Left cardiac atrium (tissue), 4 donors: ENCODE data around the gene ZFPM1. TPM values are rescaled to one million over a fixed set of nuclear protein-coding genes. Genes with fewer than 3 reads are reported as not detected.

Experiments
- ATAC-seq, 2 donors: fragments of 200-7000 bp; cut with Tn5 transposase; one replicate each; pipeline ENCODE4 v1.9.1; 2020; ENCODE audit warnings: mild to moderate bottlenecking in 2 of 2, moderate library complexity in 2 of 2
- DNase-seq: peaks from one replicate; pipeline ENCODE4 v3.0.0-alpha.2; 2020
- intact Hi-C, 2 donors: fragments of 100-400 bp; cut with DNase I; formaldehyde crosslinking; loops; one replicate each; pipeline versions ENCODE4 v1.14.1 to v1.15.1; 2022 to 2023
- total RNA-seq, 2 donors: library from RNA; stranded (reverse); fragmentation: NEBNext Ultra II Directional; extraction: Animal tissue kit (Norgen Biotek cat#: 25700); gene quantifications; one replicate each; pipeline ENCODE4 v1.2.1, GENCODE V29; 2021
- donor health status: DM: no; HTN: yes; CAD: no.
- donor health status: DM: no; HTN: yes; CAD: no; lungs with severe emphysema.
- donor health status: DM: yes; HTN: yes; CAD: no.
- donor health status: Dilated cardiomyopathy.

ZFPM1 gene
- total RNA-seq, 2 donors from 2014 or later: 7.0 to 11.5 TPM

GRCh38 chr16:88537859-88538258, 84.8 kb downstream of the ZFPM1 start:
- ATAC-seq (no peak), DNase-seq (no peak)
- intact Hi-C loops: no loop called here

- intact Hi-C loops: no loop called here
- no peak for DNase-seq
- no peak for ATAC-seq
Measured at GRCh38 chr16:88538366-88539060, 85.4 kb downstream of the ZFPM1 start.

DNA sequence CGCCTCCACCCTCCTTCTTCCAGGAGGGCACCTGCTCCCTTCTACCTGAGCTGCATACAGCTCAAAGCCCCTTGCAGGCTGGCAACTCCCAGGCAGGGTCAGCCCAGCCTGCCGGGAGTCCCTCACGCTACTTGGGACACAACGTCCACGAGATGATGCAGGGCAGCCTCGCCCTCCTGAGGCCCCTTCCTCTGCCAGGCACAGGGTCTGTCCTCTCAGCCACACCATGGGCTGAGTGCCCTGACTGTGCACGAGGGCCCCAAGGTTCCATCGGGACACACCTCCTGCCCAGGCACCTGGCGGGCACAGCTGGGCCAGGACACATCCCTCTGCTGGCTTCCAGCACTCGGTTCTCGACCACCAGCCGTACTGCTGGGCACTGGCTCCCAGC, 86.2 kb downstream of the ZFPM1 start:
- intact Hi-C loops: no loop called here
- ATAC-seq (no peak), DNase-seq (no peak)

DNA sequence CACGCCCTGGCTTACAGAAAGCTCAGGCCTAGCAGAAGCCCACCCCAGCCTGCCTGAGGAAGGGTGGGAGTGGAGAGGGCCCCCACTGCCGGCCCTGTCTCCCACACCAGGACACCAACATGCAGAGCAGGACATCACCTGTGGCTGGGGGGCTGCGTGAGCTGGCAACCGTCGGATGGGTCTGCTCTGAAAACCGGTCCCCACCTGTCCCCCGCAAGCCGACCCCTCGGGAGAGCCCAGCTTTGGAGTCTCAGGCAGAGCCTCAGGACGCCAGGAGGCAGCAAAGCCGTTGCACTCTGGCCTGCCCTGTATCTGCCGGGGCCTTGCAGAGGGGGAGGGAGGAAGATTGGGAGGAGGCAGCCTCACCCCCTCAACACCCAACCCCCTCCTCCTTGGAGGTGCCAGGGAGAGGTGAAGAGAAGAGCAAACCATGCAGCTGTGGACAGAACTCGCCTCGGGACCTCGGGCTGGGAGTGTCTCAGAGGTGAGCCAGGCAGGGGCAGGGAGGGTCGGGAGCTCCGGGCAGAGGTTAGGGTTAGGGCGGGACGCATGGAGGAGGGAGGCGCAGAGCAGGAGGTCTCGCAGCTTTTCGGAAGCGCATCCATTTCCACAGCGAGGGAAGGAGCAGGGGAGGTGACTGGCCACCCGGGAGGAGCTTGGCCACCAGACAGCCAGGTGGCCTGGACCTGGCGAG, 86.7 kb downstream of the ZFPM1 start:
- ATAC-seq: no peak
- intact Hi-C loops: no loop called here
- DNase-seq: no peak

DNA sequence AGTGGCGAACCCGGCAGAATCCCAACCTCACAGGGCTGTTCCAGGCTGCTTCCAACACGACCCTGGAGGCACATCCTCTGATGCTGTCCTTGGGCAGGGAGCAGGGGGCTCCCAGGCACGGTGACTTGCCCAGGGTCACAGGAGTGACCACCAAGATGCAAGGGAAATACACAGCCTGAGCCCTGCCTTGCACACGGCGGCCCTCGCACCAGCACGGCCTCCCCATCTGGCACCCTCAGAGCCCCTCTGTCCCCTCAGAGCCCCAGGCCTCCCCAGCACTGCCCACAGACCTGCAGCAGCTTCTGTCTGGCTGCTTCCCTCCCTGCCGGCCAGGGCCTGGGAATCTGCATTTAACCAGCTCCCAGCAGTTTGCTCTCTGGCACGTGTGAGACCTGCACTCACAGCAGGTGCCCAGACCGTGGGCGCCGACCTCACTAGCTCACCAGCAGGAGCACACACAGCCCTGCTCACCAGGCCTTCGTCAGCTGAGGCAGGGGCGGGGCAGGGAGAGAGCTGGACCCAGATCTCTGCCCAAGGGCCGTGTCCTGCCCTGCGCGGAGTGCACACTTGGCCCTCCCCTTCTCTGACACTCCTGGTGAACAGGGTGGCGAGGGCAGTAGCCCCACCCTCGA, 87.4 kb downstream of the ZFPM1 start:
- ATAC-seq: no peak
- no peak for DNase-seq
- intact Hi-C loops: no loop called here

- intact Hi-C loops: no loop called here
- DNase-seq (no peak), ATAC-seq (no peak)
Measured at GRCh38 chr16:88541831-88542616, 88.9 kb downstream of the ZFPM1 start.

GRCh38 chr16:88543230-88543813, 90.2 kb downstream of the ZFPM1 start:
- DNase-seq: no peak
- intact Hi-C loops: no loop called here

DNA sequence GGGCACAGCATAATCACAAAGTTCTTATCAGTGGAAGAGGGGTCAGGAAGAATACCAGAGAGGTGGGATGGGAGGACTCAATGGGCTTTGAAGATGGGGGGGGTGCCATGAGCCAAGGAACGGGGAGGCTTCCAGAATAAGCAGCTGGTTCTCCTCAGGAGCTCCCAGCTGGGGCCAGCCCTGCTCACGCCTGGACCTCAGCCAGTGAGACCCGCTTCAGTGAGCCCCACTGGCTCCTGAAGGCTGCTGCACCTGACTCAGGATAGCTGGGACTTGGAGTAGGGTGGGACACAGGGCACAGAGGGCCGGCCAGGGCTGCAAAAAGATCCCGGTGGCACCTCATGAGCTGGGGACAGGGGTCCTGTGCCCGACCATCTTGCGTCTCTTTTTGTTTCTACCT, 92.7 kb downstream of the ZFPM1 start:
- intact Hi-C loops: no loop called here
- DNase-seq: no peak
- ATAC-seq: no peak

More at GRCh38 chr16:88543230-88543813, 90.2 kb downstream of the ZFPM1 start:
- ATAC-seq: no peak

GRCh38 chr16:88548131-88548874, 95.2 kb downstream of the ZFPM1 start:
- DNase-seq: no peak
- no peak for ATAC-seq
- intact Hi-C loops: no loop called here

- DNase-seq (no peak), ATAC-seq (no peak)
- intact Hi-C loops: no loop called here
Measured at GRCh38 chr16:88548985-88549384, 95.9 kb downstream of the ZFPM1 start.

DNA sequence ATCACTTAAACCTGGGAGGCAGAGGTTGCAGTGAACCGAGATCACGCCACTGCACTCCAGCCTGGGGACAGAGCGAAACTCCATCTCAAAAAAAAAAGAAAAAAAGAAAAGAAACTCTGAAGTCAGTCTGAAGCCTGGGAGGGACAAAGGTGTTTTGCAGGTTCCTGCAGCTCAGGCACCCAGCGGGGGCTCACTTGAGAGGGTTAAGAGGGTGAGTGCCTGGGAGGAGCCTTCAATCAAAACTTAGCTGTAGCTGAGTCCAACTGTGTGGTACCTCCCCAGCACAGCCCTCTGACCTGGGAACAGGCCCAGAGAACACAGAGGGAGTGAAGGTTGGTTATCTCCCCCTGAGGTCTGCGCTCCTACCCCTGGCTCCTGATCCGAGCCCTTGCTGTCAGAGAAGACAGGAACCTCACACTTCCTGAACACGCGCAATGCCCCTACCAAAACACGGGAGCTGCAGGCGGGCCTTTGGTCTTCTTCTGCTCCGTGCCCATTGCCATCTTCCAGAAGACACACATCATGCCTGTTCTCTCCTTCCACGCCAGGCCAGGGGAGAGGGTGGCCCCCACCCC, 96.7 kb downstream of the ZFPM1 start:
- no peak for DNase-seq
- intact Hi-C loops: no loop called here
- peak; percentile 16 to 48 for ATAC-seq

DNA sequence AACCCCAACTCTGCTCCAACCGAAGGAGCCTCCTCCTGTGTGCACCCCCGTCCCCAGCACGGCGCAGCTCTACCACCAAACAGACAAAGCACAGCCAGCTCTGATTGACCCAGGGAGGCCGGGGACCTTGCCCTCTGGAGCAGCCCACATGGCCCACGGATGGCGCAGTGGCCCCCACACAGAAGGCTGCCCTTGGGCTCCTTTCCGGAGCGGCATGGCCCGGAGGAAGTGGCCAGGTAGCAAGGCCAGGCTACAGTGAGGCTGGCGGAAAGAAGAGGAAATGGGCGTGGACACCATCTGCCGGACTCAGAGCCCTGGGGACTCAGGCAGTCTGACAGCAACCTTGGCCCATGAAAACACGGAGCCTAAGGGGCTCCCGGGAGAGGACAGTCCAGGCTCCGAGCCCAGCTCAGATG, 97.2 kb downstream of the ZFPM1 start:
- no peak for DNase-seq
- peak; percentile 27 to 57 for ATAC-seq
- intact Hi-C loops: no loop called here

DNA sequence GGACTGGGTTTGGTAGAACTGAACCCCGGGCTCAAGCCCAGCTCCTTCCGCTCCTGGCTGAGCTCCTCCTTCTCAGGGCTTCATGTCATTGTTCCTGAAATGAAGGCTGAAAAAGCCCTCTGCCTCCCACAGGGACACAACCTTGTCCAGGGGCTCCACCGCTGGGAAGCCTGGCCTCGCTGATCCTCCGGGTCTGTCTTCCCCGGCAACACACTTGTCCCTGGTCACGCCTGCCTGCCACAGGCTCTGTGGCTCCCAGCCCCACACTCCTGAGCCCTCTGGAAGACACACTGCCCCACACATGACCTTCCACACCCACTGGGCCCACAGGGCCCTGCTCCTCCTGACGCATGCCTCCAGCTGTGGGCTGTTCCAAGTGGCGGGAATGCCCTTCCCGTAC, 99.1 kb downstream of the ZFPM1 start:
- no peak for ATAC-seq
- intact Hi-C loops: no loop called here
- no peak for DNase-seq

DNA sequence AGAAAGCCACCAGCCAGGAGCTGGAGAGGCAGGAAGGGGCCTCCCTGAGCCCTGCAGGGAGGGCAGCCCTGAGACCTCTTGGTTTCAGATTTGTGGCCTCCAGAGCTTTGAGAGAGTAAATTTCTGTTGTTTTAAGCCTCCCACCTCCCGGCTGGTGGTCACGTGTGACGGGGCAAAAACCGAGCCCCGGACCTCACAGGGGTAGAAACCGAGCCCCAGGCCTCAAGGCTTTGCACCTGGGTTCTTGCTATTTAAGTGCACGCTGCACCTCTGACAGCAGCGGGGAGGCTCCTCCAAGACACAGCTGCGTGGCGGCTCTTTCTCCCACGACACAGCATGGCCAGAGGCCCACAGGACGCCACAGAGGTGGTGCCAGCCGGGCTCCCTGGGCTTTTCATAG, 99.7 kb downstream of the ZFPM1 start:
- ATAC-seq: no peak
- no peak for DNase-seq
- intact Hi-C loops: no loop called here

DNA sequence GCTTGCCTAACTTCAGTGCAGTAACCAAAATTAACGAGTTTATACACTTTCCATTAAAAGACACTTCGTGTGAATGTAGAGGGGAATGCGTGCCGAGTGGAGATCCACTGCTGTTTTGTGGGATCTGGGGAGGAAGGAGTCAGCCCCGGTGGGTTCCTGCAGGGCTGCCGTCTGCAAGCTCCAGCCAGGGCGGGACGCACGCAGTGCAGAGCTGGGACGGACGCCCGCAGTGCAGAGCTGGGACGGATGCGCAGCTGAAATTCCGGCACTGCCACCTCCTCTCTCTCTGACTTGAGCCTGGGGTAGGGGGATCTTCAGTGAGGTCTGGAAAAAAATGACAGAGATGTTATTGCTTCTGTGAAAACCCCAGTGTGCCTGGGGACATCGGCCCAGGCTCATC, 100.7 kb downstream of the ZFPM1 start:
- DNase-seq (no peak), ATAC-seq (no peak)
- intact Hi-C loops: no loop called here

DNA sequence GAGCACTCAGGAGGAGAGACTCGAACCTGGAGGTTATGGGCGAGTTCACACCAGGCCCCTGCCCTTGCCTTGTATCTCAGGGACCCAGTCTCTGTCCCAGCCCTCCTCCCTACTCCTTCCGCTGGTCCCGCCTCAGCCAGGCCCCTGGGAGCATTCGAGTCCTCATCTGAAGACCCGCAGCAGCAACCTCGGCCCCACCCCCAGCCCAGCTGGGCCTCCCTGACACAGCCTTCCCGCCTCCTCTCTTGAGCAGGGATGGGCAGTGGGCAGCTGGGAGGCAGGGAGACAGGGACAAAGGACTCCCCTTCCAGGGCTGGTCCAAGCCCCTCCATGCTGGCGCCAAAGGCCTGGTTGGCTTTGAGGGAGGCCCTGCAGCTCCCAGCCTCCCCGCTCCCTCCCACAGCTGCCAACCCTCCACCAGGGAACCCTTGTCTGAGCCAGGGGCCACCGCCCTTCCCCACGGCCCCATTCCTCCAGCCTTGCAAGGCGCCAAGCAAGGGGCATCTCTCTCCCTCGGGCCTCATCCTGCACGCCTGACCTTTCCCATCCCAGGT, 101.7 kb downstream of the ZFPM1 start:
- ATAC-seq (no peak), DNase-seq (no peak)
- intact Hi-C loops: no loop called here

GRCh38 chr16:88556294-88556988, 103.4 kb downstream of the ZFPM1 start:
- DNase-seq (no peak), ATAC-seq (no peak)
- intact Hi-C loops: no loop called here
